Calu3 (cell line): ENCODE results near the gene PLBD2. TPM values are rescaled to one million over a fixed set of nuclear protein-coding genes. Genes with fewer than 3 reads are reported as not detected.

ENCODE experiments used
- BruUV-seq: library from RNA; stranded (reverse); fragments of 400-500 nt; replicated peaks from 2 replicates; lab custom pipeline; 2021; lab: Mats Ljungman, UMichigan
- CTCF ChIA-PET: fragments of 300-600 bp; sonication (Branson Sonifier 250); formaldehyde crosslinking; loops from one replicate; lab custom pipeline; 2022; ENCODE audit warnings: antibody characterized with exemption; lab: Charles Lee
- DNase-seq: peaks from one replicate; pipeline ENCODE4 v3.0.0; 2022
- H3K27ac Mint-ChIP-seq: one replicate; pipeline ENCODE4 v1.8.0; 2022; ENCODE audit warnings: mixed read lengths; ENCODE audit not compliant: unreplicated experiment
- H3K27me3 Mint-ChIP-seq: one replicate; pipeline ENCODE4 v1.8.0; 2022; ENCODE audit warnings: mixed read lengths; ENCODE audit not compliant: unreplicated experiment
- H3K36me3 Mint-ChIP-seq: one replicate; pipeline ENCODE4 v1.8.0; 2022; ENCODE audit warnings: mild to moderate bottlenecking, moderate library complexity, mixed read lengths; ENCODE audit not compliant: insufficient read depth, unreplicated experiment
- H3K4me1 Mint-ChIP-seq: one replicate; pipeline ENCODE4 v1.8.0; 2022; ENCODE audit warnings: mild to moderate bottlenecking, low read depth, mixed read lengths; ENCODE audit not compliant: unreplicated experiment
- H3K4me3 Mint-ChIP-seq: one replicate; pipeline ENCODE4 v1.8.0; 2022; ENCODE audit warnings: mild to moderate bottlenecking, low read depth, moderate library complexity, mixed read lengths; ENCODE audit not compliant: unreplicated experiment
- H3K9me3 Mint-ChIP-seq: one replicate; pipeline ENCODE4 v1.8.0; 2022; ENCODE audit warnings: low read depth, mixed read lengths; ENCODE audit not compliant: unreplicated experiment
- CTCF ChIP-seq: fragments of 200-600 bp; IDR thresholded peaks from one replicate; pipeline ENCODE4 v1.8.0; 2022; ENCODE audit warnings: antibody characterized with exemption; ENCODE audit not compliant: unreplicated experiment
- intact Hi-C: fragments of 100-400 bp; cut with micrococcal nuclease; formaldehyde crosslinking; loops from one replicate; pipeline ENCODE4 v1.10.0; 2022; ENCODE audit not compliant: unreplicated experiment
- total RNA-seq: library from RNA; stranded (reverse); gene quantifications from 2 replicates; pipeline ENCODE4 v1.2.3, GENCODE V29; 2022

PLBD2 gene
- total RNA-seq, 1 experiment from 2014 or later: 31.5 TPM

GRCh38 chr12:113436586-113436985, 78.2 kb downstream of the PLBD2 start:
- no peak overlapping the region for H3K27ac Mint-ChIP-seq
- no peaks in the 10 kb centered on the region for H3K4me1 Mint-ChIP-seq
- no peak overlapping the region for H3K4me3 Mint-ChIP-seq
- intact Hi-C loops: no loop called here
- no peak for TF ChIP-seq CTCF
- H3K9me3 Mint-ChIP-seq: no peaks in the 10 kb centered on the region
- no peak for DNase-seq
- no peaks in the 10 kb centered on the region for H3K36me3 Mint-ChIP-seq
- no peaks in the 10 kb centered on the region for H3K27me3 Mint-ChIP-seq
- BruUV-seq: no TSS peak
- CTCF ChIA-PET: no interaction called here

- CTCF ChIA-PET: no interaction called here
- H3K9me3 Mint-ChIP-seq: no peaks in the 10 kb centered on the region
- H3K4me1 Mint-ChIP-seq: no peaks in the 10 kb centered on the region
- H3K36me3 Mint-ChIP-seq: no peaks in the 10 kb centered on the region
- no peak for TF ChIP-seq CTCF
- H3K27ac Mint-ChIP-seq: no peak overlapping the region
- intact Hi-C loops: no loop called here
- no peak overlapping the region for H3K4me3 Mint-ChIP-seq
- no TSS peak for BruUV-seq
- no peaks in the 10 kb centered on the region for H3K27me3 Mint-ChIP-seq
- no peak for DNase-seq
Observed at GRCh38 chr12:113436993-113437728, 78.8 kb downstream of the PLBD2 start.

DNA sequence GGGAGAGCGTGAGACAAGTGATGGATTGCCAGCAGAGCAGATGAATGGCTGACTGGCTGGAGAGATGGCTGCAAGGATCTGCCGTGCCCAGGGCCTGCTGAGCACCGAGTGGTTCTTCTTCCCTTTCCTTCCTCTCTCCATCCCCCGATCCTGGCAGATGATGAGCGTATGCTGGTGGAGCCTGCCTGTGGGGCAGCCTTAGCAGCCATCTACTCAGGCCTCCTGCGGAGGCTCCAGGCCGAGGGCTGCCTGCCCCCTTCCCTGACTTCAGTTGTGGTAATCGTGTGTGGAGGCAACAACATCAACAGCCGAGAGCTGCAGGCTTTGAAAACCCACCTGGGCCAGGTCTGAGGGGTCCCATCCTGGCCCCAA, 79.3 kb downstream of the PLBD2 start:
- intact Hi-C loops: no loop called here
- no peak overlapping the region for H3K4me3 Mint-ChIP-seq
- no peaks in the 10 kb centered on the region for H3K4me1 Mint-ChIP-seq
- H3K27me3 Mint-ChIP-seq: no peaks in the 10 kb centered on the region
- no peak for TF ChIP-seq CTCF
- no peak overlapping the region for H3K27ac Mint-ChIP-seq
- H3K9me3 Mint-ChIP-seq: no peaks in the 10 kb centered on the region
- CTCF ChIA-PET: no interaction called here
- H3K36me3 Mint-ChIP-seq: no peaks in the 10 kb centered on the region
- DNase-seq: no peak
- no TSS peak for BruUV-seq

DNA sequence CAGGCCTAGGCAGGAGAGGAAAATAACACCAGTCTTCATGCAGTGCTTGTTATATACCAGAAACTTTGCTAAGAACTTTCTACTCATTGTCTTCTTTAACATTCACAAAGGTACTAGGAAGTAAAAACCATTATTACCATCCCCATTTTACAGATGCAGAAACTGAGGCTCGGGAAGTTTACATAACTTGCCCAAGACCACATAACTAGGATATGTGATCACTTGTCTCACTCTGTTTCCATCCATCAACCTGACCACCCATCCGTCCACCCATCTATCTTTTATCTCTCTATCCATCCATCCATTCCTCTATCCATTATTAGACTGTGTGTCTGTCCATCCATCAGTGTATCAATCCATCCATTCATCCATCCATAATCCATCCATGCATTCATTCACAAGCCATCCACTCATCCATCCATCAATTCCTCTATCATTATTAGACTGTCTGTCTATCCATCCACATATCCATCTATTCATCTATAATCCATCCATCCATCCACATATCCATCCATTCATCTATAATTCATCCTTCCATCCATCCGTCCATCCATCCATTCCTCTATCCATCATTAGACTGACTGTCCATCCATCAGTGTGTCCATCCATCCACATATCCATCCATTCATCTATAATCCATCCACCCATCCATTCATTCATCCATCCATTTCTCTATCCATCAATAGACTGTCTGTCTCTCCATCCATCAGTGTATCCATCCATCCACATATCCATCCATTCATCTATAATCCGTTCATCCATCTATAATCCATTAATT, 80.3 kb downstream of the PLBD2 start:
- Mint-ChIP-seq H3K27me3 (no peaks in the 10 kb centered on the region), H3K4me1 (no peaks in the 10 kb centered on the region), H3K9me3 (no peaks in the 10 kb centered on the region), H3K36me3 (no peaks in the 10 kb centered on the region), H3K4me3 (no peak overlapping the region), H3K27ac (no peak overlapping the region)
- TF ChIP-seq CTCF: no peak
- CTCF ChIA-PET: interaction anchor here (0.5 kb wide), 1 partner anchor 56 kb away, joined by 3 read pairs; no protein-coding TSS in a partner anchor
- DNase-seq: no peak
- no TSS peak for BruUV-seq
- intact Hi-C loops: loop anchor here (1.0 kb wide), 1 partner anchor 474 kb away; no protein-coding TSS in a partner anchor
